AG04450 (cell line): ENCODE measurements around the gene TPSAB1. TPM values are rescaled to one million over a fixed set of nuclear protein-coding genes. Genes with fewer than 3 reads are reported as not detected.

Experiments
- CTCF ChIA-PET: fragments of 300-600, 350-600 bp; formaldehyde crosslinking; extraction: SDS; loops from one replicate; lab custom pipeline; 2022; ENCODE audit warnings: antibody characterized with exemption, inconsistent platforms; lab: Charles Lee
- POLR2A ChIA-PET: fragments of 350-600 bp; formaldehyde crosslinking; extraction: SDS; loops from one replicate; lab custom pipeline; 2021; ENCODE audit warnings: antibody characterized with exemption, inconsistent platforms; lab: Yijun Ruan, JAX
- DNase-seq: peaks from one replicate; pipeline ENCODE4 v3.0.0-alpha.2; 2011; ENCODE audit warnings: low read depth, low spot score
- H3K27ac ChIP-seq: one replicate; pipeline ENCODE4 v1.5.1; 2012; ENCODE audit warnings: low read depth, low read length, control low read depth
- H3K27me3 ChIP-seq: one replicate; pipeline ENCODE4 v1.6.0; 2012; ENCODE audit warnings: low read length; ENCODE audit not compliant: control insufficient read depth, insufficient read depth
- H3K4me3 ChIP-seq: 2 replicates; pipeline ENCODE4 v1.5.1; 2011; ENCODE audit warnings: mild to moderate bottlenecking, low read depth, low read length, control low read depth
- H3K9me3 ChIP-seq: 2 replicates; pipeline ENCODE4 v1.5.1; 2012; ENCODE audit warnings: low read length; ENCODE audit not compliant: control insufficient read depth, insufficient read depth
- CTCF ChIP-seq: IDR thresholded peaks from 2 replicates; pipeline ENCODE4 v1.5.1; 2011; ENCODE audit warnings: low read depth, low read length, control low read depth, inconsistent platforms
- polyA plus RNA-seq: library from polyadenylated mRNA; depleted of rRNA; stranded (reverse); fragments of >200 nt; gene quantifications from 2 replicates; pipeline ENCODE4 v1.2.3, GENCODE V29; 2011

Gene TPSAB1
- polyA plus RNA-seq, 1 experiment, result not detected

DNA sequence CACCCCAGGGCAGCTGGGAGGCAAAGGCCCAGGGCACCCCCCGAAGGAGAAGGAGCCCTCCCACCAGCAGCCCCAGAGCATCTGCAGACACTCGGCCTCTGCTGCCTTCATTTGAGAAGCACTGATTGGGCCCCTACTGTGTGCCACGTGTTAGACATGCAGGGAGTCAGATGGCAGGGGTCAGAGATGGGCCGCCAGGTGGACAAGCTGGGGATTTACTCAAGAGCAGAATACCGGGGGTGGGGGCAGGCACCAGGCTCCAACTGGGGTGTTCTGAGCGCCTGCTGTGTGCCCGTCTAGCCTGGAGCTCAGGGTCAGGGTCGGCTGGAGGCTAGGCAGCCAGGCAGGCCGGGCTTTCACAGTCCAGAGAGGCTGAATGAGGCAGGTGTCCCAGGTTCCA, 34.2 kb upstream of the TPSAB1 start:
- CTCF ChIA-PET, result no interaction called here
- no peak for TF ChIP-seq CTCF
- DNase-seq, result no peak
- Histone ChIP-seq H3K4me3 (no peak overlapping the region), H3K27ac (no peak overlapping the region), H3K27me3 (no peaks in the 10 kb centered on the region), H3K9me3 (peaks cover 28% of the 10 kb centered on the region; the same call in 1 of the 2 replicates)
- POLR2A ChIA-PET, result no interaction called here

GRCh38 chr16:1206786-1207185, 33.7 kb upstream of the TPSAB1 start:
- Histone ChIP-seq H3K27ac (no peak overlapping the region), H3K4me3 (no peak overlapping the region), H3K9me3 (peaks cover 28% of the 10 kb centered on the region; the same call in 1 of the 2 replicates), H3K27me3 (no peaks in the 10 kb centered on the region)
- no peak for TF ChIP-seq CTCF
- ChIA-PET CTCF (no interaction called here), POLR2A (no interaction called here)
- DNase-seq, result no peak

GRCh38 chr16:1208239-1208830, 32.2 kb upstream of the TPSAB1 start:
- Histone ChIP-seq H3K4me3 (no peak overlapping the region), H3K27ac (no peak overlapping the region), H3K27me3 (no peaks in the 10 kb centered on the region), H3K9me3 (peaks cover 33% of the 10 kb centered on the region; the same call in 1 of the 2 replicates)
- TF ChIP-seq CTCF, result no peak
- POLR2A ChIA-PET, result no interaction called here
- no peak for DNase-seq
- CTCF ChIA-PET, result no interaction called here

- ChIA-PET POLR2A (no interaction called here), CTCF (interaction anchor here (0.8 kb wide), 1 partner anchor 103 kb away, joined by 3 read pairs; no protein-coding TSS in a partner anchor)
- no peak for DNase-seq
- no peak for TF ChIP-seq CTCF
- H3K9me3 ChIP-seq, result peaks cover 34% of the 10 kb centered on the region; the same call in 1 of the 2 replicates
- no peak overlapping the region for H3K4me3 ChIP-seq
- no peaks in the 10 kb centered on the region for H3K27me3 ChIP-seq
- H3K27ac ChIP-seq, result no peak overlapping the region
Observed at GRCh38 chr16:1209081-1209480, 31.4 kb upstream of the TPSAB1 start.

GRCh38 chr16:1210461-1210860, 30.0 kb upstream of the TPSAB1 start:
- DNase-seq, result no peak
- no peak for TF ChIP-seq CTCF
- Histone ChIP-seq H3K9me3 (peaks cover 34% of the 10 kb centered on the region; the same call in 1 of the 2 replicates), H3K27ac (no peak overlapping the region), H3K4me3 (no peak overlapping the region), H3K27me3 (no peaks in the 10 kb centered on the region)
- ChIA-PET CTCF (no interaction called here), POLR2A (no interaction called here)
